Stimulated activated CD4-positive, alpha-beta T cell treated with anti-CD3 and anti-CD28 coated beads, Interleukin-15, amount 100 ng/mL, for 1 hour (primary cell): ENCODE measurements around the gene IRF2BP2.
"Not testable (repeated sequence)": the region's sequence is repeated elsewhere in the genome, so short reads cannot be mapped to it uniquely, and the experiment has no call there.

ENCODE experiments used
- DNase-seq, 2 donors: peaks; one replicate each; pipeline ENCODE4 v3.0.0-alpha.2; 2020; ENCODE audit warnings: low read depth in 1 of 2, low spot score in 1 of 2

Gene IRF2BP2

GRCh38 chr1:234602334-234603220 lies 7.4 kb downstream of the IRF2BP2 start:
- DNase-seq: no peak

GRCh38 chr1:234601301-234602017 lies 8.5 kb downstream of the IRF2BP2 start:
- no peak for DNase-seq

- DNase-seq: no peak
These were observed 9.3 kb downstream of the IRF2BP2 start for GRCh38 chr1:234600418-234601281.

- DNase-seq: peak; percentile 48 to 75
These were observed 10.2 kb downstream of the IRF2BP2 start for GRCh38 chr1:234599617-234600417.

- no peak for DNase-seq
These were observed 10.9 kb downstream of the IRF2BP2 start for GRCh38 chr1:234598974-234599616.

GRCh38 chr1:234597894-234598293 lies 12.1 kb downstream of the IRF2BP2 start:
- peak in 1 of 2 donors; percentile 26 for DNase-seq

GRCh38 chr1:234595899-234596298 lies 14.1 kb downstream of the IRF2BP2 start:
- no peak for DNase-seq

GRCh38 chr1:234594575-234594974 lies 15.4 kb downstream of the IRF2BP2 start:
- not testable (repeated sequence) for DNase-seq

GRCh38 chr1:234593771-234594504 lies 16.0 kb downstream of the IRF2BP2 start:
- no peak for DNase-seq

GRCh38 chr1:234593109-234593508 lies 16.9 kb downstream of the IRF2BP2 start:
- DNase-seq: no peak

GRCh38 chr1:234592240-234592639 lies 17.7 kb downstream of the IRF2BP2 start:
- no peak for DNase-seq

- no peak for DNase-seq
These were observed 18.8 kb downstream of the IRF2BP2 start for GRCh38 chr1:234591131-234591530.

- DNase-seq: no peak
These were observed 19.9 kb downstream of the IRF2BP2 start for GRCh38 chr1:234589854-234590620.

GRCh38 chr1:234589064-234589800 lies 20.7 kb downstream of the IRF2BP2 start:
- DNase-seq: no peak

- DNase-seq: no peak
These were observed 21.6 kb downstream of the IRF2BP2 start for GRCh38 chr1:234588386-234588785.

GRCh38 chr1:234586892-234587485 lies 23.0 kb downstream of the IRF2BP2 start:
- no peak for DNase-seq

GRCh38 chr1:234586304-234586703 lies 23.7 kb downstream of the IRF2BP2 start:
- DNase-seq: no peak
